Pons (tissue), 1 donor: Measurements from ENCODE around the gene IVNS1ABP.

Source experiments
- DNase-seq: peaks from one replicate; pipeline ENCODE4 v3.0.0-alpha.2; 2016; ENCODE audit warnings: low spot score

Gene IVNS1ABP

GRCh38 chr1:185293967-185294542 is 23.0 kb downstream of the IVNS1ABP start:
- DNase-seq, result no peak

- DNase-seq, result no peak
Observed at GRCh38 chr1:185292237-185292636, 24.8 kb downstream of the IVNS1ABP start.

GRCh38 chr1:185291652-185292051 is 25.4 kb downstream of the IVNS1ABP start:
- no peak for DNase-seq

- no peak for DNase-seq
Observed at GRCh38 chr1:185291159-185291558, 25.9 kb downstream of the IVNS1ABP start.

- DNase-seq, result no peak
Observed at GRCh38 chr1:185289880-185290279, 27.2 kb downstream of the IVNS1ABP start.

GRCh38 chr1:185288435-185288834 is 28.6 kb downstream of the IVNS1ABP start:
- no peak for DNase-seq

- no peak for DNase-seq
Observed at GRCh38 chr1:185287451-185287850, 29.6 kb downstream of the IVNS1ABP start.

- DNase-seq, result no peak
Observed at GRCh38 chr1:185284533-185285276, 32.3 kb downstream of the IVNS1ABP start.

GRCh38 chr1:185284116-185284515 is 32.9 kb downstream of the IVNS1ABP start:
- no peak for DNase-seq

- DNase-seq, result no peak
Observed at GRCh38 chr1:185281245-185281644, 35.8 kb downstream of the IVNS1ABP start.

GRCh38 chr1:185280589-185280988 is 36.5 kb downstream of the IVNS1ABP start:
- no peak for DNase-seq

- no peak for DNase-seq
Observed at GRCh38 chr1:185279571-185279970, 37.5 kb downstream of the IVNS1ABP start.

GRCh38 chr1:185271921-185272320 is 45.1 kb downstream of the IVNS1ABP start:
- no peak for DNase-seq

GRCh38 chr1:185268352-185268751 is 48.7 kb downstream of the IVNS1ABP start:
- DNase-seq, result no peak

GRCh38 chr1:185267701-185268100 is 49.3 kb downstream of the IVNS1ABP start:
- no peak for DNase-seq

GRCh38 chr1:185267301-185267700 is 49.7 kb downstream of the IVNS1ABP start:
- no peak for DNase-seq

- no peak for DNase-seq
Observed at GRCh38 chr1:185265314-185265713, 51.7 kb downstream of the IVNS1ABP start.

GRCh38 chr1:185263780-185264179 is 53.3 kb downstream of the IVNS1ABP start:
- no peak for DNase-seq

GRCh38 chr1:185263292-185263691 is 53.8 kb downstream of the IVNS1ABP start:
- DNase-seq, result no peak

- no peak for DNase-seq
Observed at GRCh38 chr1:185262151-185262550, 54.9 kb downstream of the IVNS1ABP start.

GRCh38 chr1:185260611-185261010 is 56.4 kb downstream of the IVNS1ABP start:
- DNase-seq, result no peak

GRCh38 chr1:185258676-185259075 is 58.4 kb downstream of the IVNS1ABP start:
- DNase-seq, result no peak

GRCh38 chr1:185257950-185258208 is 59.2 kb downstream of the IVNS1ABP start:
- peak; percentile 6 for DNase-seq
